CD14-positive monocyte (primary cell): ENCODE results near the gene TMC3. TPM values are rescaled to one million over a fixed set of nuclear protein-coding genes. Genes with fewer than 3 reads are reported as not detected.

Experiments used
- DNase-seq, 3 donors: peaks; one replicate each; pipeline ENCODE4 v3.0.0-alpha.2; 2011 to 2022
- H2AFZ ChIP-seq: 2 replicates; pipeline ENCODE4 v1.6.0; 2012; ENCODE audit warnings: mild to moderate bottlenecking, low read depth, low read length, inconsistent platforms; ENCODE audit not compliant: insufficient read depth, poor library complexity, severe bottlenecking
- H3K27ac ChIP-seq, 2 donors: 1 replicate in 1 of 2; 2 replicates in 1 of 2; pipeline ENCODE4 v1.5.1; 2012 to 2013; ENCODE audit warnings: low read length in 2 of 2, control low read depth in 1 of 2, inconsistent platforms in 1 of 2, low read depth in 1 of 2, mild to moderate bottlenecking in 1 of 2
- H3K27me3 ChIP-seq, 2 donors: one replicate each; pipeline versions ENCODE4 v1.6.0 to v1.6.1; 2011 to 2013; ENCODE audit warnings: low read length in 2 of 2; ENCODE audit not compliant: control insufficient read depth in 2 of 2, insufficient read depth in 2 of 2
- H3K36me3 ChIP-seq, 2 donors: replicated peaks in 1 of 2; 1 replicate in 1 of 2; 2 replicates in 1 of 2; pipeline versions ENCODE4 v1.5.1 to v1.6.1; 2012 to 2013; ENCODE audit warnings: low read length in 2 of 2, control low read depth in 1 of 2, inconsistent platforms in 1 of 2, mild to moderate bottlenecking in 1 of 2; ENCODE audit not compliant: insufficient read depth in 2 of 2, control insufficient read depth in 1 of 2
- H3K4me1 ChIP-seq, 2 donors: 1 replicate in 1 of 2; 2 replicates in 1 of 2; pipeline versions ENCODE4 v1.5.1 to v1.6.1; 2012 to 2013; ENCODE audit warnings: low read length in 2 of 2, control low read depth in 1 of 2, inconsistent platforms in 1 of 2, mild to moderate bottlenecking in 1 of 2, moderate library complexity in 1 of 2; ENCODE audit not compliant: insufficient read depth in 2 of 2, control insufficient read depth in 1 of 2
- H3K4me2 ChIP-seq: replicated peaks from 2 replicates; pipeline ENCODE3; 2012; ENCODE audit warnings: low read length, moderate library complexity, mild to moderate bottlenecking; ENCODE audit not compliant: poor library complexity, severe bottlenecking; ENCODE audit errors: extremely low read depth
- H3K4me3 ChIP-seq, 3 experiments: fragments of 200-600 bp in 1 of 3; sonication (generic) in 1 of 3; replicated peaks in 1 of 3; 1 replicate in 2 of 3; 2 replicates in 1 of 3; pipeline ENCODE4 v1.5.1; 2011 to 2013; ENCODE audit warnings: low read length in 3 of 3, mild to moderate bottlenecking in 3 of 3, control low read depth in 2 of 3, low read depth in 2 of 3, inconsistent platforms in 1 of 3, moderate library complexity in 1 of 3
- H3K79me2 ChIP-seq: 2 replicates; pipeline ENCODE4 v1.6.0; 2012; ENCODE audit warnings: mild to moderate bottlenecking, control low read depth, inconsistent platforms, low read length, moderate library complexity; ENCODE audit not compliant: insufficient read depth
- H3K9ac ChIP-seq: 2 replicates; pipeline ENCODE4 v1.6.0; 2017; ENCODE audit warnings: low read length, mild to moderate bottlenecking; ENCODE audit not compliant: insufficient read depth, poor library complexity, severe bottlenecking
- H3K9me3 ChIP-seq, 2 donors: replicated peaks in 1 of 2; 1 replicate in 1 of 2; 2 replicates in 1 of 2; pipeline versions ENCODE4 v1.5.1 to v1.6.1; 2012 to 2013; ENCODE audit warnings: low read length in 2 of 2, control low read depth in 1 of 2; ENCODE audit not compliant: control insufficient read depth in 1 of 2, insufficient read depth in 1 of 2
- H4K20me1 ChIP-seq: 2 replicates; pipeline ENCODE4 v1.6.0; 2012; ENCODE audit warnings: mild to moderate bottlenecking, low read length, control low read depth, moderate library complexity; ENCODE audit not compliant: insufficient read depth
- H3K27ac Mint-ChIP-seq, 7 donors: one replicate each; pipeline ENCODE4 v1.8.0; 2020; ENCODE audit warnings: mild to moderate bottlenecking in 7 of 7, mixed read lengths in 7 of 7, moderate library complexity in 6 of 7, inconsistent platforms in 2 of 7
- H3K27me3 Mint-ChIP-seq, 3 donors: one replicate each; pipeline ENCODE4 v1.8.0; 2021 to 2022; ENCODE audit warnings: low read depth in 3 of 3, mild to moderate bottlenecking in 3 of 3, mixed read lengths in 3 of 3, moderate library complexity in 3 of 3, inconsistent platforms in 1 of 3
- H3K36me3 Mint-ChIP-seq, 2 donors: one replicate each; pipeline ENCODE4 v1.8.0; 2020; ENCODE audit warnings: mixed read lengths in 2 of 2, inconsistent platforms in 1 of 2, mild to moderate bottlenecking in 1 of 2
- H3K4me1 Mint-ChIP-seq: one replicate; pipeline ENCODE4 v1.8.0; 2020; ENCODE audit warnings: mild to moderate bottlenecking, mixed read lengths
- H3K4me3 Mint-ChIP-seq, 2 donors: one replicate each; pipeline ENCODE4 v1.8.0; 2020; ENCODE audit warnings: mild to moderate bottlenecking in 2 of 2, mixed read lengths in 2 of 2, moderate library complexity in 1 of 2
- H3K9me3 Mint-ChIP-seq, 7 donors: one replicate each; pipeline ENCODE4 v1.8.0; 2020 to 2022; ENCODE audit warnings: mixed read lengths in 7 of 7, mild to moderate bottlenecking in 6 of 7, moderate library complexity in 6 of 7, inconsistent platforms in 2 of 7
- WGBS: methylation state at CpG from one replicate; pipeline ENCODE4 v1.1.5; 2013; ENCODE audit warnings: missing lambda C conversion rate; ENCODE audit not compliant: insufficient coverage; 5-methylcytosine and 5-hydroxymethylcytosine counted together
- intact Hi-C, 2 donors: fragments of 100-400 bp; cut with micrococcal nuclease; formaldehyde crosslinking; loops; one replicate each; pipeline versions ENCODE4 v1.15.0 to v1.15.1; 2023
- polyA plus RNA-seq, 3 donors: library from polyadenylated mRNA; depleted of rRNA in 1 of 3; unstranded in 2 of 3; stranded (reverse) in 1 of 3; fragments of 300-500 nt in 2 of 3; fragments of >200 nt in 1 of 3; fragmentation: Illumina TruSeq in 2 of 3; gene quantifications; 1 replicate in 2 of 3; 2 replicates in 1 of 3; pipeline ENCODE4 v1.2.3, GENCODE V29; 2012 to 2021
- TF ChIP-seq, protein P1 (sequence below): fragments of 200-600 bp; IDR thresholded peaks from one replicate; pipeline ENCODE4 v1.8.0; 2022; ENCODE audit warnings: antibody characterized with exemption, mild to moderate bottlenecking

Gene TMC3
- polyA plus RNA-seq, 3 donors, result not detected

DNA sequence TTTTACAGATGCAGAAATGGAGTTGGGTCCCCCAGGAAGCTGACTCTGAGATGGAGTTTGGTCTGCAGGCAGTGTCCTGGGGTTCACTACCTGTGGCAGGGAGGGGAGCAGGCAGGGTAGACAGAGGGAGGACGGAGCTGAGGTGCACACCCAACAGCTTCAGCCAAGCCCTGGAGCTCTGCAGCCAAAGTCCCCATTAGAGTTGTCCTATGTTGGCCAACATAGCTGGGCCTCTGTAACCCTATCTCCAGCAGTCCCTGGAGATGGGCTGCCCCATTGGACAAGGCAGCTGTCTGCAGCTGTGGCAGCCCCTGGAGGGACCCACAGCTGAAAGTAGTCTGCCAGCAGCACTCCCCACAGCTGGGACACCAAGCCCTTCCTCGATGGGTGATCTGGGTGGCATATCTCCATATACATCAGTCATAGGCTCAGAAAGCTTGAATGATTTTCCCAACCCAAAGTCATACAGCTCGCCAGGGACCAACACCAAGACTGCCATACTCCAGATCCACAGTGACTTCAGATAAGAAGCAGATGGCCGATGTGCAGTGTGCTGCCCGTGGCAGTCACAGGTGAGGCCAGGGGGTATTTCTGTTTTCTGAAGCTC is 82.0 kb downstream of the TMC3 start:
- no peak overlapping the region for H2AFZ ChIP-seq
- H3K9ac ChIP-seq, result no peak overlapping the region
- peaks cover 0 to 2% (median 0%) of the 10 kb centered on the region in 7 donors for H3K9me3 Mint-ChIP-seq
- no peak overlapping the region for H3K4me3 Mint-ChIP-seq
- peaks cover 17% of the 10 kb centered on the region for H3K79me2 ChIP-seq
- no peaks in the 10 kb centered on the region for H3K36me3 ChIP-seq
- H3K4me1 ChIP-seq, result peaks cover 46 to 53% of the 10 kb centered on the region in 2 donors
- peak overlapping the region in 3 of 7 donors; percentile 28 to 99 (median 99) for H3K27ac Mint-ChIP-seq
- 50% methylated on average over 2 of the region's 5 CpGs for WGBS
- H3K27me3 Mint-ChIP-seq, result peaks cover 0 to 11% (median 2%) of the 10 kb centered on the region in 3 donors
- no peaks in the 10 kb centered on the region for H4K20me1 ChIP-seq
- no peak overlapping the region for H3K27ac ChIP-seq
- no peak overlapping the region for H3K4me2 ChIP-seq
- TF ChIP-seq, protein P1, sequence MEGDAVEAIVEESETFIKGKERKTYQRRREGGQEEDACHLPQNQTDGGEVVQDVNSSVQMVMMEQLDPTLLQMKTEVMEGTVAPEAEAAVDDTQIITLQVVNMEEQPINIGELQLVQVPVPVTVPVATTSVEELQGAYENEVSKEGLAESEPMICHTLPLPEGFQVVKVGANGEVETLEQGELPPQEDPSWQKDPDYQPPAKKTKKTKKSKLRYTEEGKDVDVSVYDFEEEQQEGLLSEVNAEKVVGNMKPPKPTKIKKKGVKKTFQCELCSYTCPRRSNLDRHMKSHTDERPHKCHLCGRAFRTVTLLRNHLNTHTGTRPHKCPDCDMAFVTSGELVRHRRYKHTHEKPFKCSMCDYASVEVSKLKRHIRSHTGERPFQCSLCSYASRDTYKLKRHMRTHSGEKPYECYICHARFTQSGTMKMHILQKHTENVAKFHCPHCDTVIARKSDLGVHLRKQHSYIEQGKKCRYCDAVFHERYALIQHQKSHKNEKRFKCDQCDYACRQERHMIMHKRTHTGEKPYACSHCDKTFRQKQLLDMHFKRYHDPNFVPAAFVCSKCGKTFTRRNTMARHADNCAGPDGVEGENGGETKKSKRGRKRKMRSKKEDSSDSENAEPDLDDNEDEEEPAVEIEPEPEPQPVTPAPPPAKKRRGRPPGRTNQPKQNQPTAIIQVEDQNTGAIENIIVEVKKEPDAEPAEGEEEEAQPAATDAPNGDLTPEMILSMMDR, result no peak
- intact Hi-C loops, result loop anchor here in 1 of 2 donors (10.0 kb wide), 1 partner anchor 287 kb away; the partner anchor contains the start of gene TLNRD1
- H3K4me3 ChIP-seq, result no peak overlapping the region
- H3K9me3 ChIP-seq, result no peaks in the 10 kb centered on the region
- DNase-seq, result no peak
- H3K27me3 ChIP-seq, result no peaks in the 10 kb centered on the region
- peaks cover 65% of the 10 kb centered on the region for H3K4me1 Mint-ChIP-seq
- peaks cover under 1 to 3% of the 10 kb centered on the region in 2 donors for H3K36me3 Mint-ChIP-seq

DNA sequence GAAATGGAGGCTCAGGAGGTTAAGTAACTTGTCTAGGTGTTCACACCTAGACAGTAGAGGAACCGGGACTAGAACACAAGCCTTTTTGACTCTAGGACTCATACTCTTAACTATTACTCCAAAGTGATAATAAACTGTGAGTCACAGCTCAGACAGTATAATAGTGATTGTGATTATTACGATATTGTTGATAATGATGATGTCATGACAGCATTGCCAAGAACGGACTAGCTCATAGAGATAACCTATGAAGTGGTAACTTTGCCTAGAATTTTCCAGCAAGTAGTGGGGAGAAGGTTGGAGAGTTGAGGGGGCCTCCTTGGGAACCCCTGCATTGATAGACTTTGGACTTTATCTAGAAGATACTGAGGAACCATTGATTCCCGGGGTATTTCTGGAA is 84.1 kb downstream of the TMC3 start:
- H2AFZ ChIP-seq, result no peak overlapping the region
- H4K20me1 ChIP-seq, result no peaks in the 10 kb centered on the region
- Mint-ChIP-seq H3K4me1 (peaks cover 65% of the 10 kb centered on the region), H3K9me3 (peaks cover 0 to 3% (median 0%) of the 10 kb centered on the region in 7 donors), H3K27ac (no peak overlapping the region), H3K27me3 (peaks cover 0 to 13% (median 0%) of the 10 kb centered on the region in 3 donors), H3K36me3 (peaks cover 2 to 3% of the 10 kb centered on the region in 2 donors), H3K4me3 (no peak overlapping the region)
- intact Hi-C loops, result loop anchor here in 1 of 2 donors (10.0 kb wide), 1 partner anchor 285 kb away; the partner anchor contains the start of gene TLNRD1
- peaks cover 48 to 50% of the 10 kb centered on the region in 2 donors for H3K4me1 ChIP-seq
- H3K9ac ChIP-seq, result no peak overlapping the region
- no peaks in the 10 kb centered on the region for H3K79me2 ChIP-seq
- H3K9me3 ChIP-seq, result no peaks in the 10 kb centered on the region
- no peak for DNase-seq
- TF ChIP-seq, protein P1, result no peak
- 96% methylated on average over 3 of the region's 4 CpGs for WGBS
- H3K27ac ChIP-seq, result no peak overlapping the region
- no peaks in the 10 kb centered on the region for H3K27me3 ChIP-seq
- no peaks in the 10 kb centered on the region for H3K36me3 ChIP-seq
- no peak overlapping the region for H3K4me2 ChIP-seq
- no peak overlapping the region for H3K4me3 ChIP-seq
